ENCODE data around the gene MFAP4. TPM values are rescaled to one million over a fixed set of nuclear protein-coding genes. Genes with fewer than 3 reads are reported as not detected.

The MFAP4 gene
- total and polyA plus RNA-seq, 9 donors = 46.5 to 380 (median 179) TPM

- no peak overlapping the region for H3K27ac ChIP-seq
- intact Hi-C loops (cut with DNase I) = no loop called here
- no peaks in the 10 kb centered on the region for H3K27me3 ChIP-seq
- no peaks in the 10 kb centered on the region for H3K36me3 ChIP-seq
- no peaks in the 10 kb centered on the region for H3K9me3 ChIP-seq
- no peak overlapping the region for H3K4me3 ChIP-seq
- TF ChIP-seq EP300 (IDR thresholded peaks at IDR 0.05) (no peak), CTCF (IDR thresholded peaks at IDR 0.05) (no peak), POLR2A (IDR thresholded peaks at IDR 0.05) (no peak)
- 81 to 86% (median 81%) methylated on average over 5 of the region's 5 CpGs for WGBS, 3 donors
- peaks cover 5% of the 10 kb centered on the region for H3K4me1 ChIP-seq (ENCODE audit: insufficient read depth)
- DNase-seq = no peak
Measured at GRCh38 chr17:19374136-19374535, 12.9 kb downstream of the MFAP4 start.

- no peak overlapping the region for H3K27ac ChIP-seq
- TF ChIP-seq POLR2A (IDR thresholded peaks at IDR 0.05) (no peak), EP300 (IDR thresholded peaks at IDR 0.05) (no peak), CTCF (IDR thresholded peaks at IDR 0.05) (no peak)
- H3K36me3 ChIP-seq = no peaks in the 10 kb centered on the region
- H3K9me3 ChIP-seq = no peaks in the 10 kb centered on the region
- DNase-seq = peak in 1 of 5 donors; percentile 19
- H3K27me3 ChIP-seq = no peaks in the 10 kb centered on the region
- intact Hi-C loops (cut with DNase I) = no loop called here
- peaks cover 2% of the 10 kb centered on the region for H3K4me1 ChIP-seq (ENCODE audit: insufficient read depth)
- no peak overlapping the region for H3K4me3 ChIP-seq
- WGBS, 3 donors = 85 to 89% (median 89%) methylated on average over 8 of the region's 8 CpGs
Measured at GRCh38 chr17:19372866-19373504, 14.0 kb downstream of the MFAP4 start.

- H3K36me3 ChIP-seq = no peaks in the 10 kb centered on the region
- peak in 1 of 5 donors; percentile 14 for DNase-seq
- H3K4me1 ChIP-seq (ENCODE audit: insufficient read depth) = peaks cover 2% of the 10 kb centered on the region
- H3K4me3 ChIP-seq = no peak overlapping the region
- WGBS, 3 donors = 83 to 89% (median 88%) methylated on average over 12 of the region's 12 CpGs
- H3K27me3 ChIP-seq = no peaks in the 10 kb centered on the region
- no peak overlapping the region for H3K27ac ChIP-seq
- no peaks in the 10 kb centered on the region for H3K9me3 ChIP-seq
- intact Hi-C loops (cut with DNase I) = no loop called here
- no peak for TF ChIP-seq EP300 (IDR thresholded peaks at IDR 0.05)
- TF ChIP-seq CTCF (IDR thresholded peaks at IDR 0.05) = no peak
- no peak for TF ChIP-seq POLR2A (IDR thresholded peaks at IDR 0.05)
Measured at GRCh38 chr17:19372439-19372838, 14.6 kb downstream of the MFAP4 start.

- TF ChIP-seq CTCF (IDR thresholded peaks at IDR 0.05) = no peak
- TF ChIP-seq POLR2A (IDR thresholded peaks at IDR 0.05) = no peak
- TF ChIP-seq EP300 (IDR thresholded peaks at IDR 0.05) = no peak
- intact Hi-C loops (cut with DNase I) = no loop called here
- H3K4me3 ChIP-seq = no peak overlapping the region
- no peaks in the 10 kb centered on the region for H3K9me3 ChIP-seq
- H3K36me3 ChIP-seq = no peaks in the 10 kb centered on the region
- no peak overlapping the region for H3K27ac ChIP-seq
- no peak for DNase-seq
- 87 to 94% (median 88%) methylated on average over 9 of the region's 9 CpGs for WGBS, 3 donors
- no peaks in the 10 kb centered on the region for H3K27me3 ChIP-seq
- peaks cover 2% of the 10 kb centered on the region for H3K4me1 ChIP-seq (ENCODE audit: insufficient read depth)
Measured at GRCh38 chr17:19372011-19372370, 15.0 kb downstream of the MFAP4 start.
